ENCODE measurements around the gene PCDHGA8.
"Not testable (repeated sequence)": the region's sequence is repeated elsewhere in the genome, so short reads cannot be mapped to it uniquely, and the experiment has no call there.

The PCDHGA8 gene

DNA sequence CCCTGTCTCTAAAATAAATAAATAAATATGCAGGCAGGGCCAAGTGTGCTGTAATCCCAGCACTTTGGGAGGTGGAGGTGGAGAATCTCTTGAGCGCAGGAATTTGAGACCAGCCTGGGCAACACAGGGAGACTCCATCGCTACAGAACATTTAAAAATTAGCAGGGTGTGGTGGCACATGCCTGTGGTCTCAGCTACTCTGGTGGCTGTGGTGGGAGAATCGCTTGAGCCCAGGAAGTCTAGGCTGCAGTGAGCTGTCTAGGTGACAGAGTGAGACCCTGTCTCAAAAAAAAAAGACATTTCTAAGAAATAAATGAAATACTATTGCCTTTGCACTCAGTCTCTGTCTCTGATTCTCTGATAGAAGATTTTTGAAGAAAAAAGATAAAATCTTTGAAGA lies 19.1 kb downstream of the PCDHGA8 start:
- Histone ChIP-seq H3K27ac (ENCODE audit: low read depth, low read length) (no peak overlapping the region), H3K27me3 (ENCODE audit: insufficient read depth, low read length) (peaks cover 53% of the 10 kb centered on the region), H3K36me3 (ENCODE audit: insufficient read depth, low read length) (no peaks in the 10 kb centered on the region), H3K4me3 (ENCODE audit: low read depth, low read length) (no peak overlapping the region), H3K4me1 (ENCODE audit: control insufficient read depth, insufficient read depth, low read length, unreplicated experiment) (no peaks in the 10 kb centered on the region), H2AFZ (ENCODE audit: low read length, unreplicated experiment) (no peak overlapping the region), H3K79me2 (ENCODE audit: control insufficient read depth, insufficient read depth, low read length, unreplicated experiment) (no peaks in the 10 kb centered on the region)

DNA sequence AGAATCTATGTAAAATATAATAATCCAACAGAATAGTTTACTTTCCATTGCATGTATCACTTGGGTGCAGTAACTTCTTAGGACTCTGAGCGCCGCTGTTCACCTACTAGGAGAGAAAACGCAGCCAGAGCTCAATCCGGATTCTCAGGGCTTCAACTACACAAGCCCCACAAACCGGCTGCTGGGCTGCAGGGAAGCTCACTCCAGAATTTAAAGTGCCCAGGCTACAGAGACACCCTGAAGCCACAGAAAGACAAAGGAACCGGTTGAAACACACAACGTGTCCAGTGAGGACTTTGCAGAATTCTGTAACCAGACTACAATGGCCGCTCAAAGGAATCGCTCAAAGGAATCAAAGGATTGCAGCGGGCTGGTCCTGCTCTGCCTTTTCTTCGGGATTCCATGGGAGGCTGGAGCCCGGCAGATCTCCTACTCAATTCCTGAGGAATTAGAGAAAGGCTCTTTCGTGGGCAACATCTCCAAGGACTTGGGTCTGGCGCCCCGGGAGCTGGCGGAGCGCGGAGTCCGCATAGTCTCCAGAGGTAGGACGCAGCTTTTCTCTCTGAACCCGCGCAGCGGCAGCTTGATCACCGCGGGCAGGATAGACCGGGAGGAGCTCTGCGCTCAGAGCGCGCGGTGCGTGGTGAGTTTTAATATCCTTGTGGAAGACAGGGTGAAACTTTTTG lies 20.6 kb downstream of the PCDHGA8 start, which contains the start of gene PCDHGA10:
PCDHGA10 (plus strand) TSS at position 134 of the 686 bp plus-strand sequence; CDS start at position 323, 189 bp downstream.
- Histone ChIP-seq H3K4me1 (ENCODE audit: control insufficient read depth, insufficient read depth, low read length, unreplicated experiment) (no peaks in the 10 kb centered on the region), H2AFZ (ENCODE audit: low read length, unreplicated experiment) (peak within 1 kb of the TSS; percentile 90), H3K27ac (ENCODE audit: low read depth, low read length) (no peak within 1 kb of the TSS), H3K27me3 (ENCODE audit: insufficient read depth, low read length) (peaks cover 39% of the 10 kb centered on the region), H3K36me3 (ENCODE audit: insufficient read depth, low read length) (no peaks in the 10 kb centered on the region), H3K79me2 (ENCODE audit: control insufficient read depth, insufficient read depth, low read length, unreplicated experiment) (no peaks in the 10 kb centered on the region), H3K4me3 (ENCODE audit: low read depth, low read length) (peak within 1 kb of the TSS; percentile 78)

DNA sequence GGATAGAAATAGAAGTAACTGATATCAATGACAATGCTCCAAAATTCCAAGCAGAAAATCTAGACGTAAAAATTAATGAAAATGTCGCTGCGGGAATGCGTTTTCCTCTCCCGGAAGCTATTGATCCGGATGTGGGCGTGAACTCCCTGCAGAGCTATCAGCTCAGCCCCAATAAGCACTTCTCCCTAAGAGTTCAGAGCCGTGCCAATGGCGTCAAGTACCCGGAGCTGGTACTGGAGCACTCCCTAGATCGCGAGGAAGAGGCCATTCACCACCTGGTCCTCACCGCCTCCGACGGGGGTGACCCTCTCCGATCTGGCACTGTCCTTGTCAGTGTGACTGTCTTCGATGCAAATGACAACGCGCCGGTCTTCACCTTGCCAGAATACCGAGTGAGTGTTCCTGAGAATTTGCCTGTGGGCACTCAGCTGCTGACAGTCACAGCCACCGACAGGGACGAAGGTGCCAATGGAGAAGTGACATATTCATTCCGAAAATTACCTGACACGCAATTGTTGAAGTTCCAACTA lies 21.2 kb downstream of the PCDHGA8 start:
- no peak overlapping the region for H3K27ac ChIP-seq (ENCODE audit: low read depth, low read length)
- no peaks in the 10 kb centered on the region for H3K4me1 ChIP-seq (ENCODE audit: control insufficient read depth, insufficient read depth, low read length, unreplicated experiment)
- H3K27me3 ChIP-seq (ENCODE audit: insufficient read depth, low read length): peaks cover 37% of the 10 kb centered on the region
- H3K4me3 ChIP-seq (ENCODE audit: low read depth, low read length): peak overlapping the region; percentile 78
- H2AFZ ChIP-seq (ENCODE audit: low read length, unreplicated experiment): peak overlapping the region; percentile 90
- no peaks in the 10 kb centered on the region for H3K79me2 ChIP-seq (ENCODE audit: control insufficient read depth, insufficient read depth, low read length, unreplicated experiment)
- H3K36me3 ChIP-seq (ENCODE audit: insufficient read depth, low read length): no peaks in the 10 kb centered on the region

DNA sequence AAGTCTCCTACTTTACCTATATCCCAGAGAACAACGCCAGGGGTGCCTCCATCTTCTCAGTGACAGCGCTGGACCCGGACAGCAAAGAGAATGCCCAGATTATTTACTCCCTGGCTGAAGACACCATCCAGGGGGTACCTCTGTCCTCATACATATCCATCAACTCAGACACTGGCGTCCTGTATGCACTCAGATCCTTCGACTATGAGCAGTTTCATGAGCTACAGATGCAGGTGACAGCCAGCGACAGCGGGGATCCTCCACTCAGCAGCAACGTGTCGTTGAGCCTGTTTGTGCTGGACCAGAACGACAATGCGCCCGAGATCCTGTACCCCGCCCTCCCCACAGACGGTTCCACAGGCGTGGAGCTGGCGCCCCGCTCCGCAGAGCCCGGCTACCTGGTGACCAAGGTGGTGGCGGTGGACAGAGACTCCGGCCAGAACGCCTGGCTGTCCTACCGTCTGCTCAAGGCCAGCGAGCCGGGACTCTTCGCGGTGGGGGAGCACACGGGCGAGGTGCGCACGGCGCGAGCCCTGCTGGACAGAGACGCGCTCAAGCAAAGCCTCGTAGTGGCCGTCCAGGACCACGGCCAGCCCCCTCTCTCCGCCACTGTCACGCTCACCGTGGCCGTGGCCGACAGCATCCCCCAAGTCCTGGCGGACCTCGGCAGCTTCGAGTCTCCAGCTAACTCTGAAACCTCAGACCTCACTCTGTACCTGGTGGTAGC lies 22.3 kb downstream of the PCDHGA8 start:
- not testable (repeated sequence) for H3K4me3 ChIP-seq (ENCODE audit: low read depth, low read length); H3K79me2 ChIP-seq (ENCODE audit: control insufficient read depth, insufficient read depth, low read length, unreplicated experiment); H3K36me3 ChIP-seq (ENCODE audit: insufficient read depth, low read length); H2AFZ ChIP-seq (ENCODE audit: low read length, unreplicated experiment); H3K27ac ChIP-seq (ENCODE audit: low read depth, low read length); H3K4me1 ChIP-seq (ENCODE audit: control insufficient read depth, insufficient read depth, low read length, unreplicated experiment)
- peaks cover 37% of the 10 kb centered on the region for H3K27me3 ChIP-seq (ENCODE audit: insufficient read depth, low read length)

DNA sequence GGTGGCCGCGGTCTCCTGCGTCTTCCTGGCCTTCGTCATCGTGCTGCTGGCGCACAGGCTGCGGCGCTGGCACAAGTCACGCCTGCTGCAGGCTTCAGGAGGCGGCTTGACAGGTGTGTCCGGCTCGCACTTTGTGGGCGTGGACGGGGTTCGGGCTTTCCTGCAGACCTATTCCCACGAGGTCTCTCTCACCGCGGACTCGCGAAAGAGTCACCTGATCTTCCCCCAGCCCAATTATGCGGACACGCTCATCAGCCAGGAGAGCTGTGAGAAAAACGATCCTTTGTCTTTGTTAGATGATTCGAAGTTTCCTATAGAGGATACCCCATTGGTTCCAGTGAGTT lies 22.8 kb downstream of the PCDHGA8 start:
- not testable (repeated sequence) for H3K4me3 ChIP-seq (ENCODE audit: low read depth, low read length); H3K36me3 ChIP-seq (ENCODE audit: insufficient read depth, low read length); H3K79me2 ChIP-seq (ENCODE audit: control insufficient read depth, insufficient read depth, low read length, unreplicated experiment); H2AFZ ChIP-seq (ENCODE audit: low read length, unreplicated experiment); H3K4me1 ChIP-seq (ENCODE audit: control insufficient read depth, insufficient read depth, low read length, unreplicated experiment); H3K27ac ChIP-seq (ENCODE audit: low read depth, low read length)
- H3K27me3 ChIP-seq (ENCODE audit: insufficient read depth, low read length): peaks cover 37% of the 10 kb centered on the region

DNA sequence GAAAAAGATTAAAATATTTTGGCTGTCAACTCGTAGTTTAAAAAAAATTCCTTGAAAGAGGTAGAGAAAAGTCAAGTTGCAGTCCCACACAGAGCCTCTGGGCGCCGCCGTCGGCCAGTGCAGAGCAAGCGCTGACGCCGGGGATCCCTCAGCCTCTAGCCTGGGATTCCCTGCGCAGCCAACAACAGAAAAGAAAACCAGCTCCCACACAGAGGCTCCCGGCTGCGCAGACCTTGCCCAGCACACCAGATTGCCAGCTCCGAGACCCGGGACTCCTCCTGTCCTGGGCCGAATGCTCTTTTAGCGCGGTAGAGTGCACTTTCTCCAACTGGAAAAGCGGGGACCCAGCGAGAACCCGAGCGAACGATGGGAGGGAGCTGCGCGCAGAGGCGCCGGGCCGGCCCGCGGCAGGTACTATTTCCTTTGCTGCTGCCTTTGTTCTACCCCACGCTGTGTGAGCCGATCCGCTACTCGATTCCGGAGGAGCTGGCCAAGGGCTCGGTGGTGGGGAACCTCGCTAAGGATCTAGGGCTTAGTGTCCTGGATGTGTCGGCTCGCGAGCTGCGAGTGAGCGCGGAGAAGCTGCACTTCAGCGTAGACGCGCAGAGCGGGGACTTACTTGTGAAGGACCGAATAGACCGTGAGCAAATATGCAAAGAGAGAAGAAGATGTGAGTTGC lies 25.2 kb downstream of the PCDHGA8 start, which contains the start of gene PCDHGB7:
PCDHGB7 (plus strand) TSS at position 184 of the 679 bp plus-strand sequence; CDS start at position 367, 183 bp downstream.
- H3K79me2 ChIP-seq (ENCODE audit: control insufficient read depth, insufficient read depth, low read length, unreplicated experiment); H3K27ac ChIP-seq (ENCODE audit: low read depth, low read length); H3K4me1 ChIP-seq (ENCODE audit: control insufficient read depth, insufficient read depth, low read length, unreplicated experiment); H3K36me3 ChIP-seq (ENCODE audit: insufficient read depth, low read length): not testable (repeated sequence)
- Histone ChIP-seq H2AFZ (ENCODE audit: low read length, unreplicated experiment) (peak within 1 kb of the TSS; percentile 73), H3K4me3 (ENCODE audit: low read depth, low read length) (peak within 1 kb of the TSS; percentile 77), H3K27me3 (ENCODE audit: insufficient read depth, low read length) (peaks cover 54% of the 10 kb centered on the region)

DNA sequence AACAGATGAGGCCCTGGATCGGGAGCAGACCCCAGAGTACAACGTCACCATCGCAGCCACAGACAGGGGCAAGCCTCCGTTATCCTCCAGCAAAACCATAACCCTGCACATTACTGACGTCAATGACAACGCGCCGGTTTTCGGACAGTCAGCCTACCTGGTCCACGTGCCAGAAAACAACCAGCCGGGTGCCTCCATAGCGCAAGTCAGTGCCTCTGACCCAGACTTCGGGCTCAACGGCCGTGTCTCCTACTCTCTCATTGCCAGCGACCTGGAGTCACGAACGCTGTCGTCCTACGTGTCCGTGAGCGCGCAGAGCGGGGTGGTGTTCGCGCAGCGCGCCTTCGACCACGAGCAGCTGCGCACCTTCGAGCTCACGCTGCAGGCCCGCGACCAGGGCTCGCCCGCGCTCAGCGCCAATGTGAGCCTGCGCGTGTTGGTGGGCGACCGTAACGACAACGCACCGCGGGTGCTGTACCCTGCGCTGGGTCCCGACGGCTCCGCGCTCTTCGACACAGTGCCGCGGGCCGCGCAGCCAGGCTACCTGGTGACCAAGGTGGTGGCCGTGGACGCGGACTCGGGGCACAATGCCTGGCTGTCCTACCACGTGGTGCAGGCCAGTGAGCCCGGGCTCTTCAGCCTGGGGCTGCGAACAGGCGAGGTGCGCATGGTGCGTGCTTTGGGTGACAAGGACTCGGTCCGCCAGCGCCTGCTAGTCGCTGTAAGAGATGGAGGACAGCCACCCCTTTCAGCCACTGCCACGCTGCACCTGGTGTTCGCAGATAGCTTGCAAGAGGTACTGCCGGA lies 26.8 kb downstream of the PCDHGA8 start:
- H3K27me3 ChIP-seq (ENCODE audit: insufficient read depth, low read length): peaks cover 62% of the 10 kb centered on the region

DNA sequence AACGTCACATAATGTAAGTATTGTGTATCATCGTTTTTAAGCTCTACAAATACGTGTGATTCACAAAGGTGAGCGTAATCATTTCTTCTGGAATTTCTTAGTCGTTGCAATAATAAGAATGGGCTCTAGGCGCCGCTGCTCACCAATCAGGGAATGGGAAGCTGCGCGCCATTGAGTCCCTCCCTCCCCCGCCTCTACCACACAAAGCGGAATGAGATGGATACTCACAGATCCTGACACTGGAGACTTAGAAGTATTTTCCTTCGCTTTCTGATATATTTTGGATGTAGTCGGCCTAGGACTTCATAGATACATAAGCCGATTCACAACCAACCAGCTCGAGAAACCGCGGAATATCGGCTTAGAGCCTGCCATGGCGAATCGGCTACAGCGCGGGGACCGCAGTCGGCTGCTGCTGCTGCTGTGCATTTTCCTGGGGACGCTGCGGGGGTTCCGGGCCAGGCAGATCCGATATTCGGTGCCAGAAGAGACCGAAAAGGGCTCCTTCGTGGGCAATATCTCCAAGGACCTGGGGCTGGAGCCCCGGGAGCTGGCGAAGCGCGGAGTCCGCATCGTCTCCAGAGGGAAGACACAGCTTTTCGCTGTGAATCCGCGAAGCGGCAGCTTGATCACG lies 28.5 kb downstream of the PCDHGA8 start, which contains the start of gene PCDHGA11:
PCDHGA11 (plus strand) TSS at position 197 of the 634 bp plus-strand sequence; CDS start at position 374, 177 bp downstream.
- H3K27me3 ChIP-seq (ENCODE audit: insufficient read depth, low read length): peaks cover 74% of the 10 kb centered on the region
- no peaks in the 10 kb centered on the region for H3K36me3 ChIP-seq (ENCODE audit: insufficient read depth, low read length)
- H3K4me3 ChIP-seq (ENCODE audit: low read depth, low read length): peak within 1 kb of the TSS; percentile 85
- peak within 1 kb of the TSS; percentile 92 for H2AFZ ChIP-seq (ENCODE audit: low read length, unreplicated experiment)
- no peaks in the 10 kb centered on the region for H3K79me2 ChIP-seq (ENCODE audit: control insufficient read depth, insufficient read depth, low read length, unreplicated experiment)
- no peak within 1 kb of the TSS for H3K27ac ChIP-seq (ENCODE audit: low read depth, low read length)
- H3K4me1 ChIP-seq (ENCODE audit: control insufficient read depth, insufficient read depth, low read length, unreplicated experiment): no peaks in the 10 kb centered on the region

More for the DNA sequence above, 26.8 kb downstream of the PCDHGA8 start:
- Histone ChIP-seq H3K27ac (ENCODE audit: low read depth, low read length) (no peak overlapping the region), H3K4me3 (ENCODE audit: low read depth, low read length) (no peak overlapping the region), H2AFZ (ENCODE audit: low read length, unreplicated experiment) (no peak overlapping the region), H3K79me2 (ENCODE audit: control insufficient read depth, insufficient read depth, low read length, unreplicated experiment) (no peaks in the 10 kb centered on the region), H3K36me3 (ENCODE audit: insufficient read depth, low read length) (no peaks in the 10 kb centered on the region), H3K4me1 (ENCODE audit: control insufficient read depth, insufficient read depth, low read length, unreplicated experiment) (no peaks in the 10 kb centered on the region)

DNA sequence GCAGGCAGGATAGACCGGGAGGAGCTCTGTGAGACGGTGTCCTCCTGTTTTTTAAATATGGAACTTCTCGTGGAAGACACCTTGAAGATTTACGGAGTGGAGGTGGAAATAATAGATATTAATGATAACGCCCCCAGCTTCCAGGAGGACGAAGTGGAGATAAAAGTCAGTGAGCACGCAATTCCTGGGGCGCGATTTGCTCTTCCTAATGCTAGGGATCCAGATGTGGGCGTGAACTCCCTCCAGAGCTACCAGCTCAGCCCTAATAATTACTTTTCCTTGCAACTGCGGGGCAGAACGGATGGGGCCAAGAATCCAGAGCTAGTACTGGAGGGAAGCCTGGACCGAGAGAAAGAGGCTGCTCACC lies 29.0 kb downstream of the PCDHGA8 start:
- peak overlapping the region; percentile 85 for H3K4me3 ChIP-seq (ENCODE audit: low read depth, low read length)
- H2AFZ ChIP-seq (ENCODE audit: low read length, unreplicated experiment): peak overlapping the region; percentile 92
- no peak overlapping the region for H3K27ac ChIP-seq (ENCODE audit: low read depth, low read length)
- H3K4me1 ChIP-seq (ENCODE audit: control insufficient read depth, insufficient read depth, low read length, unreplicated experiment): no peaks in the 10 kb centered on the region
- no peaks in the 10 kb centered on the region for H3K79me2 ChIP-seq (ENCODE audit: control insufficient read depth, insufficient read depth, low read length, unreplicated experiment)
- no peaks in the 10 kb centered on the region for H3K36me3 ChIP-seq (ENCODE audit: insufficient read depth, low read length)
- H3K27me3 ChIP-seq (ENCODE audit: insufficient read depth, low read length): peaks cover 79% of the 10 kb centered on the region
